HEK293 (cell line): ENCODE results near the gene DSC2.

Experiments used
- CTCF ChIA-PET: fragments of 350-600 bp; formaldehyde crosslinking; extraction: SDS; loops from one replicate; lab custom pipeline; 2021; ENCODE audit warnings: antibody characterized with exemption; lab: Yijun Ruan, JAX
- POLR2A ChIA-PET: fragments of 300-600 bp; formaldehyde crosslinking; extraction: SDS; loops from one replicate; lab custom pipeline; 2020; ENCODE audit warnings: antibody characterized with exemption, inconsistent platforms; lab: Yijun Ruan, JAX
- H3K27ac ChIP-seq: fragments of 200-500 bp; sonication (Bioruptor generic); 2 replicates; pipeline ENCODE4 v1.5.1; 2014; ENCODE audit warnings: low read depth, low read length, control low read depth, inconsistent platforms; ENCODE audit errors: extremely low read depth
- H3K36me3 ChIP-seq, 2 experiments: fragments of 200-500 bp in 1 of 2; sonication (Bioruptor generic) in 1 of 2; 1 replicate in 1 of 2; 2 replicates in 1 of 2; pipeline ENCODE4 v1.5.1; 2014 to 2017; ENCODE audit warnings: inconsistent platforms in 2 of 2, low read length in 2 of 2; ENCODE audit not compliant: control insufficient read depth in 2 of 2, insufficient read depth in 1 of 2
- H3K4me1 ChIP-seq: fragments of 200-500 bp; sonication (Bioruptor generic); 2 replicates; pipeline ENCODE4 v1.5.1; 2014; ENCODE audit warnings: mild to moderate bottlenecking, low read length, inconsistent platforms; ENCODE audit not compliant: control insufficient read depth, insufficient read depth
- H3K4me3 ChIP-seq: 2 replicates; pipeline ENCODE4 v1.5.1; 2011; ENCODE audit warnings: low read depth, mild to moderate bottlenecking, control low read depth, low read length, moderate library complexity
- H3K9me3 ChIP-seq: fragments of 200-500 bp; sonication (Bioruptor generic); 2 replicates; pipeline ENCODE4 v1.5.1; 2014; ENCODE audit warnings: low read depth, low read length, inconsistent platforms; ENCODE audit not compliant: control insufficient read depth, insufficient read depth
- CTCF ChIP-seq: fragments of 450-650 bp; formaldehyde crosslinking; IDR thresholded peaks from 2 replicates; pipeline ENCODE4 v1.5.1; 2016; ENCODE audit warnings: missing biosample characterization, missing genetic modification characterization
- MZF1 ChIP-seq: fragments of 450-650 bp; formaldehyde crosslinking; IDR thresholded peaks from 2 replicates; pipeline ENCODE4 v1.5.1; 2017; ENCODE audit warnings: missing biosample characterization, missing genetic modification characterization, borderline replicate concordance
- PRDM1 ChIP-seq: fragments of 450-650 bp; formaldehyde crosslinking; IDR thresholded peaks from 2 replicates; pipeline ENCODE4; 2016; ENCODE audit warnings: missing biosample characterization, missing genetic modification characterization
- RBAK ChIP-seq: fragments of 450-650 bp; formaldehyde crosslinking; IDR thresholded peaks from 2 replicates; pipeline ENCODE4 v1.5.1; 2016; ENCODE audit warnings: missing biosample characterization, missing genetic modification characterization
- SP3 ChIP-seq: fragments of 450-650 bp; formaldehyde crosslinking; IDR thresholded peaks from 2 replicates; pipeline ENCODE4 v1.5.1; 2016; ENCODE audit warnings: missing biosample characterization, missing genetic modification characterization
- TSHZ1 ChIP-seq: fragments of 450-650 bp; formaldehyde crosslinking; IDR thresholded peaks from 2 replicates; pipeline ENCODE4 v1.5.1; 2016; ENCODE audit warnings: missing biosample characterization, missing genetic modification characterization, borderline replicate concordance
- YY1 ChIP-seq: fragments of 450-650 bp; formaldehyde crosslinking; IDR thresholded peaks from 2 replicates; pipeline ENCODE4 v1.5.1; 2018; ENCODE audit warnings: missing biosample characterization, missing genetic modification characterization
- ZBTB44 ChIP-seq: fragments of 450-650 bp; IDR thresholded peaks from 2 replicates; pipeline ENCODE4 v1.5.1; 2018; ENCODE audit warnings: missing biosample characterization, mild to moderate bottlenecking, missing genetic modification characterization
- ZIC2 ChIP-seq: fragments of 450-650 bp; formaldehyde crosslinking; IDR thresholded peaks from 2 replicates; pipeline ENCODE4 v1.5.1; 2016; ENCODE audit warnings: missing biosample characterization, missing genetic modification characterization
- ZNF174 ChIP-seq: fragments of 450-650 bp; formaldehyde crosslinking; IDR thresholded peaks from 2 replicates; pipeline ENCODE4 v1.5.0; 2017; ENCODE audit warnings: missing biosample characterization, mild to moderate bottlenecking, missing genetic modification characterization
- ZNF175 ChIP-seq: fragments of 450-650 bp; formaldehyde crosslinking; IDR thresholded peaks from 2 replicates; pipeline ENCODE4 v1.5.1; 2016; ENCODE audit warnings: missing biosample characterization, missing genetic modification characterization
- ZNF18 ChIP-seq: fragments of 450-650 bp; formaldehyde crosslinking; IDR thresholded peaks from 2 replicates; pipeline ENCODE4 v1.5.1; 2016; ENCODE audit warnings: missing biosample characterization, missing genetic modification characterization
- ZNF19 ChIP-seq: fragments of 450-650 bp; formaldehyde crosslinking; IDR thresholded peaks from 2 replicates; pipeline ENCODE4; 2016; ENCODE audit warnings: missing biosample characterization, missing genetic modification characterization, low read depth
- ZNF248 ChIP-seq: fragments of 450-650 bp; formaldehyde crosslinking; IDR thresholded peaks from 2 replicates; pipeline ENCODE4 v1.5.1; 2017; ENCODE audit warnings: missing biosample characterization, missing genetic modification characterization
- ZNF335 ChIP-seq: fragments of 450-650 bp; formaldehyde crosslinking; conservative IDR thresholded peaks from 2 replicates; pipeline ENCODE4 v1.5.1; 2016; ENCODE audit warnings: missing biosample characterization, missing genetic modification characterization
- ZNF366 ChIP-seq: fragments of 450-650 bp; formaldehyde crosslinking; conservative IDR thresholded peaks from 2 replicates; pipeline ENCODE4 v1.5.1; 2016; ENCODE audit warnings: missing biosample characterization, missing genetic modification characterization
- ZNF394 ChIP-seq: fragments of 450-650 bp; formaldehyde crosslinking; IDR thresholded peaks from 2 replicates; pipeline ENCODE4 v1.5.1; 2016; ENCODE audit warnings: missing biosample characterization, missing genetic modification characterization, mild to moderate bottlenecking, moderate library complexity, borderline replicate concordance
- ZNF426 ChIP-seq: fragments of 450-650 bp; formaldehyde crosslinking; IDR thresholded peaks from 2 replicates; pipeline ENCODE4 v1.5.1; 2017; ENCODE audit warnings: missing biosample characterization, missing genetic modification characterization, mild to moderate bottlenecking, inconsistent platforms, moderate library complexity
- ZNF473 ChIP-seq: fragments of 450-650 bp; formaldehyde crosslinking; IDR thresholded peaks from 2 replicates; pipeline ENCODE4 v1.5.1; 2017; ENCODE audit warnings: missing biosample characterization, missing genetic modification characterization
- ZNF530 ChIP-seq: fragments of 450-650 bp; formaldehyde crosslinking; IDR thresholded peaks from 2 replicates; pipeline ENCODE4 v1.5.1; 2016; ENCODE audit warnings: low read depth, missing biosample characterization, missing genetic modification characterization
- ZNF658 ChIP-seq: fragments of 450-650 bp; formaldehyde crosslinking; IDR thresholded peaks from 2 replicates; pipeline ENCODE4; 2016; ENCODE audit warnings: missing biosample characterization, missing genetic modification characterization
- ZNF704 ChIP-seq: fragments of 450-650 bp; formaldehyde crosslinking; IDR thresholded peaks from 2 replicates; pipeline ENCODE4 v1.5.1; 2016; ENCODE audit warnings: missing biosample characterization, missing genetic modification characterization
- ZNF777 ChIP-seq: fragments of 450-650 bp; formaldehyde crosslinking; IDR thresholded peaks from 2 replicates; pipeline ENCODE4 v1.5.1; 2017; ENCODE audit warnings: missing biosample characterization, missing genetic modification characterization, borderline replicate concordance
- ZSCAN23 ChIP-seq: fragments of 450-650 bp; formaldehyde crosslinking; IDR thresholded peaks from 2 replicates; pipeline ENCODE4 v1.5.1; 2016; ENCODE audit warnings: missing biosample characterization, missing genetic modification characterization
- ZXDB ChIP-seq: fragments of 450-650 bp; formaldehyde crosslinking; IDR thresholded peaks from 2 replicates; pipeline ENCODE4 v1.5.1; 2016; ENCODE audit warnings: missing biosample characterization, missing genetic modification characterization

Gene DSC2

GRCh38 chr18:31149351-31149750 is 47.1 kb upstream of the DSC2 start:
- TF ChIP-seq ZSCAN23 (no peak), ZNF174 (tag by site-specific recombination) (no peak), ZNF777 (tag by site-specific recombination) (no peak), ZNF18 (no peak), CTCF (tag by site-specific recombination) (no peak), ZNF366 (tag by site-specific recombination) (no peak), ZXDB (tag by site-specific recombination) (no peak), SP3 (tag by site-specific recombination) (no peak), PRDM1 (no peak), ZIC2 (no peak), TSHZ1 (no peak), ZNF426 (tag by site-specific recombination) (no peak), ZNF704 (no peak), ZNF394 (tag by site-specific recombination) (no peak), ZNF175 (no peak), YY1 (tag by site-specific recombination) (no peak), RBAK (tag by site-specific recombination) (no peak), ZNF658 (tag by site-specific recombination) (no peak), ZNF473 (no peak), ZNF530 (no peak)
- TF ChIP-seq, all 188 proteins: peak for 0
- Histone ChIP-seq H3K27ac (no peak overlapping the region), H3K36me3 (no peaks in the 10 kb centered on the region), H3K4me1 (no peaks in the 10 kb centered on the region), H3K9me3 (no peaks in the 10 kb centered on the region), H3K4me3 (no peak overlapping the region)
- POLR2A ChIA-PET = no interaction called here
- CTCF ChIA-PET = interaction anchor here (0.6 kb wide), 1 partner anchor 16 kb away, joined by 3 read pairs; no protein-coding TSS in a partner anchor

- POLR2A ChIA-PET = no interaction called here
- no peak overlapping the region for H3K4me3 ChIP-seq
- H3K27ac ChIP-seq = no peak overlapping the region
- no peaks in the 10 kb centered on the region for H3K9me3 ChIP-seq
- no peaks in the 10 kb centered on the region for H3K4me1 ChIP-seq
- H3K36me3 ChIP-seq = no peaks in the 10 kb centered on the region
- CTCF ChIA-PET = interaction anchor here (0.6 kb wide), 1 partner anchor 17 kb away, joined by 3 read pairs; no protein-coding TSS in a partner anchor
- TF ChIP-seq MZF1 = 0 out of 2 replicates have a peak, but pooled peaks have one; percentile 37
- TF ChIP-seq ZNF248 (tag by site-specific recombination) = no peak
- no peak for TF ChIP-seq ZBTB44 (tag by site-specific recombination)
- 0 out of 2 replicates have a peak, but pooled peaks have one; percentile 19 for TF ChIP-seq ZNF335 (tag by site-specific recombination)
- TF ChIP-seq ZNF19 (tag by site-specific recombination) = peak; percentile 19; the same call in 1 of the 2 replicates
Measured at GRCh38 chr18:31148600-31148999, 46.4 kb upstream of the DSC2 start.
